SK-N-SH (cell line): ENCODE data around the gene TUBA1B.

ENCODE experiments used
- CTCF ChIP-seq: fragments of 200-600 bp; sonication (generic); IDR thresholded peaks from 2 replicates; pipeline ENCODE4 v1.6.1; 2017; ENCODE audit warnings: antibody characterized with exemption, mild to moderate bottlenecking, moderate library complexity
- EP300 ChIP-seq, 2 experiments: IDR thresholded peaks; 2 replicates each; pipeline versions ENCODE4 v1.4.0 to v1.6.1; 2012; ENCODE audit warnings: borderline replicate concordance in 1 of 2, low read depth in 1 of 2, low read length in 1 of 2
- FOXM1 ChIP-seq: IDR thresholded peaks from 2 replicates; pipeline ENCODE4 v1.4.0; 2012; ENCODE audit warnings: low read depth, mild to moderate bottlenecking
- GABPA ChIP-seq: IDR thresholded peaks from 2 replicates; pipeline ENCODE4 v1.4.0; 2012; ENCODE audit warnings: low read depth, mild to moderate bottlenecking
- MXI1 ChIP-seq: IDR thresholded peaks from 2 replicates; pipeline ENCODE4 v1.6.1; 2012; ENCODE audit warnings: mild to moderate bottlenecking, low read depth, low read length, improper control_type of control experiment
- RAD21 ChIP-seq: IDR thresholded peaks from 2 replicates; pipeline ENCODE4 v1.6.1; 2012; ENCODE audit warnings: mild to moderate bottlenecking, low read length
- SIN3A ChIP-seq: IDR thresholded peaks from 2 replicates; pipeline ENCODE4 v1.6.1; 2012; ENCODE audit warnings: low read depth, mild to moderate bottlenecking, low read length, moderate library complexity, borderline replicate concordance
- USF2 ChIP-seq: fragments of 150-350 bp; IDR thresholded peaks from 2 replicates; pipeline ENCODE4 v1.6.1; 2017; ENCODE audit warnings: antibody characterized with exemption, low read length, low read depth, borderline replicate concordance

- TF ChIP-seq CTCF (no peak), RAD21 (no peak), USF2 (no peak), SIN3A (no peak), EP300 (IDR thresholded peaks at IDR 0.05; ENCODE audit: borderline replicate concordance in 1 of 2, low read depth in 1 of 2, low read length in 1 of 2) (no peak), GABPA (no peak), MXI1 (no peak), FOXM1 (no peak)
These were observed 30.8 kb downstream of the TUBA1B start for GRCh38 chr12:49100380-49100779.
